Measurements from ENCODE around the gene COX6B1.

DNA sequence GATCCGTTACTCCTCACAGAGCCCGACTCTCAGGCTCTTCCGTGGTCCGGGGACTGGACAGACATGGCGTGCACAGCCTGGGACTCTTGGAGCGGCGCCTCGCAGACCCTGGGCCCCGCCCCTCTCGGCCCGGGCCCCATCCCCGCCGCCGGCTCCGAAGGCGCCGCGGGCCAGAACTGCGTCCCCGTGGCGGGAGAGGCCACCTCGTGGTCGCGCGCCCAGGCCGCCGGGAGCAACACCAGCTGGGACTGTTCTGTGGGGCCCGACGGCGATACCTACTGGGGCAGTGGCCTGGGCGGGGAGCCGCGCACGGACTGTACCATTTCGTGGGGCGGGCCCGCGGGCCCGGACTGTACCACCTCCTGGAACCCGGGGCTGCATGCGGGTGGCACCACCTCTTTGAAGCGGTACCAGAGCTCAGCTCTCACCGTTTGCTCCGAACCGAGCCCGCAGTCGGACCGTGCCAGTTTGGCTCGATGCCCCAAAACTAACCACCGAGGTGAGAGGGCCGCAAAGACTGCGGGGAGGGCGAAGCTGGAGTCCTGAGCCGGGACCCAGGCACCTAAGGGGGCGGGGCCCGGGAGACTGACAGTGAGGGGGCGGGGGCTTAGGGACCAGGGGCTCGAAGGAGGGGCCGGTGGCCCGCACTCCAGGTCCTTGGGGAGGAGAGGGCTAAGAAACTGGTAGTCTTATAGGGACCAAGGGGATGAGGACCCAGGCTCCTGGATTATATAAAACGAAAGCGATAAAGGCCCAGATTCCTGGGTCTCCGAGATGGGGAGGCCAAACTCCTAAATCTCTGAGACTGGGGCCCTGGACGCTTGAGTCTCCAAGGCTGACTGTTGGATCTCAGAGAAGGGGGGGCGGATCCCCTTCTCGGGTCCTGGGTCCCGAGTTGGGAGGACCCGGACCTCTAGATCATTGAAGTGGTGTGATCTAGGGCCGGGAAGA, 4.6 kb upstream of the COX6B1 start:
- TF ChIP-seq, protein P1, sequence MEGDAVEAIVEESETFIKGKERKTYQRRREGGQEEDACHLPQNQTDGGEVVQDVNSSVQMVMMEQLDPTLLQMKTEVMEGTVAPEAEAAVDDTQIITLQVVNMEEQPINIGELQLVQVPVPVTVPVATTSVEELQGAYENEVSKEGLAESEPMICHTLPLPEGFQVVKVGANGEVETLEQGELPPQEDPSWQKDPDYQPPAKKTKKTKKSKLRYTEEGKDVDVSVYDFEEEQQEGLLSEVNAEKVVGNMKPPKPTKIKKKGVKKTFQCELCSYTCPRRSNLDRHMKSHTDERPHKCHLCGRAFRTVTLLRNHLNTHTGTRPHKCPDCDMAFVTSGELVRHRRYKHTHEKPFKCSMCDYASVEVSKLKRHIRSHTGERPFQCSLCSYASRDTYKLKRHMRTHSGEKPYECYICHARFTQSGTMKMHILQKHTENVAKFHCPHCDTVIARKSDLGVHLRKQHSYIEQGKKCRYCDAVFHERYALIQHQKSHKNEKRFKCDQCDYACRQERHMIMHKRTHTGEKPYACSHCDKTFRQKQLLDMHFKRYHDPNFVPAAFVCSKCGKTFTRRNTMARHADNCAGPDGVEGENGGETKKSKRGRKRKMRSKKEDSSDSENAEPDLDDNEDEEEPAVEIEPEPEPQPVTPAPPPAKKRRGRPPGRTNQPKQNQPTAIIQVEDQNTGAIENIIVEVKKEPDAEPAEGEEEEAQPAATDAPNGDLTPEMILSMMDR (conservative IDR thresholded peaks at IDR 0.05): no peak
- TF ChIP-seq ZFX (IDR thresholded peaks at IDR 0.05): peak; percentile 27; the same call in 1 of the 2 replicates
